ENCODE results near the gene MYMK.

MYMK gene

GRCh38 chr9:133513214-133514100 is 11.3 kb downstream of the MYMK start:
- TF ChIP-seq CTCF (IDR thresholded peaks at IDR 0.05; ENCODE audit: low read depth, low read length): no peak

GRCh38 chr9:133512253-133513213 is 12.2 kb downstream of the MYMK start:
- H3K4me3 ChIP-seq (ENCODE audit: low read depth, low read length): no peak overlapping the region
- no peak for TF ChIP-seq CTCF (IDR thresholded peaks at IDR 0.05; ENCODE audit: low read depth, low read length)

More at GRCh38 chr9:133513214-133514100, 11.3 kb downstream of the MYMK start:
- no peak overlapping the region for H3K4me3 ChIP-seq (ENCODE audit: low read depth, low read length)

DNA sequence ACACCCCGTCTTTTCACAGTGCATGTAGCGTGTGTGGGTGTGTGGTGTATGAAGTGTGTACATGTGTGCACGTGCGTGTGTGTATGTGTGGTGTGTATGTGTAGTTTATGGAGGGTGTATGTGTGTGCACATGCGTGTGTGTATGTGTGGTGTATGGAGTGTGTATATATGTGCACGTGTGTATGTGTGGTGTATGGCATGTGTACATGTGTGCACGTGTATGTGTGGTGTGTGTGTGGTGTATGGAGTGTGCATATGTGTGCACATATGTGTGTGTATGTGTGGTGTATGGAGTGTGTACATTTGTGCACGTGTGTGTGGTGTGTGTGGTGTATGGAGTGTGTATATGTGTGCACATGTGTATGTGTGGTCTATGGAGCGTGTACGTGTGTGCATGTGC is 13.2 kb downstream of the MYMK start:
- no peak for TF ChIP-seq CTCF (IDR thresholded peaks at IDR 0.05; ENCODE audit: low read depth, low read length)
- H3K4me3 ChIP-seq (ENCODE audit: low read depth, low read length): no peak overlapping the region

DNA sequence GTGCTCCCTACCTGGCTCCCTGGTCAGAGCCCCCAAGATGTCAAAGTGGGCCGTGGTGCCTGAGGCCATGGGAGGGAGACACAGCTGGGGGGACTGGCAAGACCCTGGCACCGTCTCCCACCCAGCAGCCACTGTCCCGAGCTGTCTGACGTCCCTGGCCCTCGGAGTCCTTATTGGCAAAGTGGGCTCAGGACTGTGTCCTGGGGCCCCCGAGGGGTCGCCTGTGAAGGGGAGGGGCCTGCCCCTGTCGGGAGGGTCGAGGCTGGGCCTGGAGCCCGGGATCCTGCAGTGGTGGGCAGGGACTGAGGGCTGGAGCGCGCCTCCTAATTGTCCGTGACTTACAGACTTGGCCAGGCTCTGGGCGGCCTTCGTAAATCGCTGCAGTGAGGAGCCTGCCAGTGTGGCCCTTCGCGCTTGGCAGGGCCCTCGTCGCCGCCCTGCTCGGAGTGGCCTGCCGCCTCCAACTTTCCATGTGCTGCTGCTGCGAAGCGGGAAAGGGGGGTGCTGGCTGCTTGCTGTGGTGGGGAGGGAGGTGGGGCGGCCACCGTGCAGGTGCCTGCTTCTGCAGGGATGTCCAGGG is 13.7 kb downstream of the MYMK start:
- no peak for TF ChIP-seq CTCF (IDR thresholded peaks at IDR 0.05; ENCODE audit: low read depth, low read length)
- no peak overlapping the region for H3K4me3 ChIP-seq (ENCODE audit: low read depth, low read length)

DNA sequence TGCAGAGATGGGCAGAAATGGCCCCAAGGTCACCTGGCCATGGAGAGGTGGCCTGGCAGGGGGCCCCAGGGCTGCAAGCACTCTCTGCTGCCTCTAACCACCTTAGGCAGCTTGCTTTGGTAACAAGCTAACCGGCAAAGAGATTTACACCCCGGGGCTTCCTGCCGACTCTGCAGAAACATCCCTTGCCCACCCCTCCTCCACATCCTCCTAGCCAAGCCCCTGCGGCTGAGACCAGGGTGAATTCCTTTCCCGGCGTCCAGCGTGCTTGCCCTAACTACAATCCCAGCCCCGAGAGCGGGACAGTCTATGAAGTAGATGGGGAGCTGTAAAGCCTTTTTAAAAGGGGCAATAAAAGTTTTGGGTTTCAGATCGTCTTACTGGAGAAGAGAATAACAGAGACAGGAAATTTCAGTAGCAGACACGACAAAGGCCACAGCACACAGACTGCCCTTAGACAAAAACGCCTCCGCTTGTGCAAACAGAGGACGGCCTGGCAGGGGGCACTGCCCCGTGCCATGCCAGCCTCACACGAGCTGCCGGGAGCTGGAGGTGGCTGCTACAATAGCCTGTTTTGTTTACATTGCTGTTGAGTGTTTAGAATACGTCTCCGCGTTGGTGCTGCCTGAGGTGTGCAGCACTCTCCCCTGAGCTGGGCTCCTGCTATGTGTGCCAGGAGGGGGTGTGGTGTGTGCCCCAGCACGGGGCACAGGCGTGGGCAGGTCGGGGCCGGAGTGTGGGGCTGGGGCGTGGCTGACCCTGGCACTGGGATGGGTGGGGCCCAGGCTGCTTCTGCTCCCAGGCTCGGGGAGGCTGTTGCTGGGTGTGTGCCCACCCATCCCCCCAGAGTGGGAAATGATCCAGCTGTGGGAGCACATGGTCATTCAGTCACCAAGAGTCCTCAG is 15.3 kb downstream of the MYMK start:
- H3K4me3 ChIP-seq (ENCODE audit: low read depth, low read length): no peak overlapping the region
- no peak for TF ChIP-seq CTCF (IDR thresholded peaks at IDR 0.05; ENCODE audit: low read depth, low read length)

DNA sequence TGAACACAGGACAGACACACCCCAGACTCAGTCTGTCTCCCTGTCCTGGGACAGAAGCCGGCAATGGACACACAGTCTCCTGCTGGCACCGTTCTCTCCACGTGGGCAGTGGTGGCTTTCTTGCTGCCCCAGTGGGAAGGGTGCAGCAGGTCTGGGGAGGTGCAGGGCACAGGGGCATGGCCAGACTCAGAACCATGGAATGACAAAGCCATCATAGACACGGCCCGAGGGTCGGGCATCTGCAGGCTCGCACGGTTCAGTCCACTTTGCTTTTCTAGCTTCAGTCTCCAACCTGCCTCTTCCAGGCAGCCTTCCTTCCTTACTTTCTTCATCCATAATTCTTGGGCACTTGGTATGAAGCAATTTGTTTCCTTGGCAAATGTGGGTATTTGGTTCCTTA is 16.7 kb downstream of the MYMK start:
- TF ChIP-seq CTCF (IDR thresholded peaks at IDR 0.05; ENCODE audit: low read depth, low read length): no peak
- H3K4me3 ChIP-seq (ENCODE audit: low read depth, low read length): no peak overlapping the region

Measured in WI38 (cell line).